Endometrium (tissue), 2 donors: ENCODE measurements around the gene RPS29.
"Not testable (repeated sequence)": the region's sequence is repeated elsewhere in the genome, so short reads cannot be mapped to it uniquely, and the experiment has no call there.

Experiments used
- FAIRE-seq: peaks from 2 replicates; lab custom pipeline; 2012; peaks lifted over from hg19 to GRCh38; lab: Jason Lieb, UNC
- donor health status: control.
- donor health status: control.

Gene RPS29

DNA sequence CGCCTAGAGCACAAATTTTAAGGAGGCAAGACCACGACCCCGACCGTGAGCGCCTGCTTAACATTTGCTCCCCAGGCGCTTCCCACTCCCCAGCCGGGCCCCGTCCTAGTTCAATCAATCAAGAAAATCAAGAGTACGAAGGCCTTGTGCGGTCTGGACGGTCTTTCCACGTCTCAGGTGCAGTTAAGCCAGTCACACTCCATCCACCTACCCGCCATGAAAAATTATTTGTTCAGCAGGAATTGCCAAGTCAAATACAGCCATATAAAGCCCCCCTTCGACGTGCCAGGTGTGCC lies 12.0 kb upstream of the RPS29 start:
- FAIRE-seq, result no peak

DNA sequence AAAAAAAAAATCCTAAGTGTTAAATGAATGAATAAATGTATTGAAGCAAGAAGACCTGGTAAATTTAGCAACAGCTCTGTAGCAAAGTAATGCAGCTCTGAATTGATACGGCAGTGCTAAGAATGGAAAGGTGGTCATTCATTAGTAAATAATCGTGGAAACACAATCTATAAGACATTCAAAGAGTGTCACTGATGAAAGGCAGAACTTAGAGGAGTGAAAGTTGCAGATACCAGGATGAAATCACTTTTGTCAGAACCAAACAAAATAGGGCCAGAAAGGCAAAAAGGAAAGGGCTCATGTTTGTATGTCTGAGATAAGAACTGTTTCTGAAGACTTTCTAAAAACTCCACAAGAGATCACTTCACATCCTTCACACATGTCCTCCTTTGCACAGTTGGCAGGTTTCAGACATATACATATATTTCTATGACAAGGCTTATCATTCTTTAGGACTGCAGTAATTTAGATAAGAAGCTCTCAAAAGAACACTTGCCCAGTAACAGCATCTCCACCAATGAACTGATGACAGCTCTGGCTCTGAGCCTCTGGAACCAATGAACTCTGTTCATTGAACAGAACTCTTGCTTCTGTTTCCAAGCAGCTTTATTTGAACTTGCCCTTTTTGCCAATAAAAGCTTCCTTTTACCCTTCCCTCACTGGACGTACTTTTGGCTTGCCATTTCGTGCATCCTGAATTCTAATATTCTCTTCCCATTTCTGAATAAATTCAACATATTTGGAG lies 8.3 kb upstream of the RPS29 start:
- no peak for FAIRE-seq

DNA sequence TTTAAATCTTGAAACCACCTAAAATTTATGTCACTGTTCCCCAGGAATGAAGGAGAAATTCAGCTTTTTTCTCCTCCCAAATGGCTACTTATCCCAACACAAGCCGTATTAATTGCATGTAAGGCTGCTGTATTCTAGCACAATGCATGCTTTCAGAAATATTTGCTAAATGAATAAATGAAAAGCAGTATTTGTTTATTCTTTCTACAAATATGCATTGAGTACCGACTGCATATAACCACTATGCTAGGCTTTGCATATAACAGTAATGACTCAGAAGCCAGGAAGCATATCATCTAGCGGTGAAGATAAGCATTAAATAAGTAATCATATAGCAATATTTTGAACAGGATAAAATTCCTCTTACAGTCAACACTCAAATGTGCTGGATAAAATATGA lies 6.8 kb upstream of the RPS29 start:
- FAIRE-seq, result no peak

DNA sequence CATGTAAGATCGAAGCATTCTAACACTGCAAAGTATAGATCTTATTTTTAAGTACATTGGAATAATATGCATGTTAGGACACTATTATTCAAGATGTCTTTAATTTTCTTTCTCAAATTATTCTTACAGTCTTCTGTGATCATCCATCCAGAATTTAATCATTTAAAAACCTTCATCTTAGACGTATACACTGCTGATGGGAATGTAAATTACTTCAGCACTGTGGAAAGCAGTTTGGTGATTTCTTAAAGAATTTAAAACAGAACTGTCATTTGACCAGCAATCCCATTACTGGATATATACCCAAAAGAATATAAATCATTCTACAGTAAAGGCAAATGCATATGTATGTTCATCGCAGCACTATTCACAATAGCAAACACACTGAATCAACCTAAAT lies 3.2 kb upstream of the RPS29 start:
- FAIRE-seq, result no peak

DNA sequence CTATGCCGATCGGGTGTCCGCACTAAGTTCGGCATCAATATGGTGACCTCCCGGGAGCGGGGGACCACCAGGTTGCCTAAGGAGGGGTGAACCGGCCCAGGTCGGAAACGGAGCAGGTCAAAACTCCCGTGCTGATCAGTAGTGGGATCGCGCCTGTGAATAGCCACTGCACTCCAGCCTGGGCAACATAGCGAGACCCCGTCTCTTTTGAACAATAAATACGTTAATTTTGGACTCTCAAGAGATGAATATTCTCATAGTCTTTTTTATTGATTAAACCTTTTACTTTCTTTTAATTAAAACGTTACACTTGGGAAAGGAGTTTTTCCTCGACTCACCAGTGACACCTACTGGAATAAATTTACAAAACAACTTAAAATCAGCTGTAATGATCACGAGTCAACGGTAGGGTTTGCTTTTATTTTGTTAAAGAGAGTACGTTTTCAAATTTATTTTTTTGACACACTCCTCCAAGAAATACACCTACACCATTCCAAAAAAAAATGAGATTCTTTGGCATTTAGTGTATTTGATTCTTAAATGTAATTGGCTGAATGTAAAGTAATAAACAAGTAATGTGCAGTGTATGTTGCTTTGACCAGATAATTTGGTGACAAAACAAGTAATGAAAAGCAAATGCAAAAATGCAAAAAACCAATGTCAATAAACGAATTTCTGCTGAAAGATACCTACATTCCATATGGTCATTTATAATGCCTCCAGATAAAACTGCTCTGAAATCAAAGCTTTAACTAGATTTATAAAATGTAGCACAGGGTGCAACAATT lies 687 bp upstream of the RPS29 start:
- peak; percentile 93 for FAIRE-seq

DNA sequence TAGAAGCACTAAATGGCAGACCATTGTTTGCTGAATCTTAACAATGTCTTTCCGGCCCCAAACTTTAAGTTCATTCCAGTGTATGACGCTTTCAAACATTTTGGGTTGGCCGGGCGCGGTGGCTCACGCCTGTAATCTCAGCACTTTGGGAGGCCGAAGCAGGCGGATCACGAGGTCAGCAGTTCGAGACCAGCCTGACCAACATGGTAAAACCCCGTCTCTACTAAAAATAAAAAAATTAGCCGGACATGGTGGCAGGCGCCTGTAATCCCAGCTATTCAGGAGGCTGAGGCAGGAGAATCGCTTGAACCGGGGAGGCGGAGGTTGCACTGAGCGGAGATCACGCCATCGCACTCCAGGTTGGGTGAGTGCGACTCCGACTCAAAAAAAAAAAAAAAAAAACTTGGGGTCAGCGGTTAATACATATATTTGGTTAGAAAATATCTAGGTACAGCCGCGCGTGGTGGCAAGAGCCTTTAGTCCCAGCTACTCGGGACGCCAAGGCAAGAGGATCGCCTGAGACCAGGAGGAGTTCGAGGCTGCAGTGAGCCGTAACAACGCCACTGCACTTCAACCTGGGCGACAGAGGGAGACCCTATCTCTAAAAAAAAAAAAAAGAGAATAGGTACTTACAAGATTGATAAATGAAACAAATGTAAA lies 1.1 kb downstream of the RPS29 start:
- FAIRE-seq, result not testable (repeated sequence)

DNA sequence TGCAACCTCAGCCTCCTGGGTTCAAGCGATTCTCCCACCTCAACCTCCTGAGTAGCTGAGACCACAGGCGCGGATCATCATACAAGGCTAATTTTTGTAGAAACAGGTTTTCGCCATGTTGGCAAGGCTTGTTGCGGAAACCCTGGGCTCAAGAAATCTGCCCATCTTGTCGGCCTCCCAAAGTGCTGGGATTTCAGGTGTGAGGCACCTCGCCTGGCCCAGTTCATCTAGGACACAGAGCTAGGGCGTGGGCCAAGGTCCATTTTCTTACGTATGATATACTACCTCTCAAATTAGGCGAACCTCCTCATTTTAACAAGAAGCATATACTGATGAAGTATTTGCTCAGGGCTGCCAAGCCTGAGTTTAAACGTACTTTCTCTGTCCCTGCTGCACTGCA lies 2.1 kb downstream of the RPS29 start:
- no peak for FAIRE-seq

DNA sequence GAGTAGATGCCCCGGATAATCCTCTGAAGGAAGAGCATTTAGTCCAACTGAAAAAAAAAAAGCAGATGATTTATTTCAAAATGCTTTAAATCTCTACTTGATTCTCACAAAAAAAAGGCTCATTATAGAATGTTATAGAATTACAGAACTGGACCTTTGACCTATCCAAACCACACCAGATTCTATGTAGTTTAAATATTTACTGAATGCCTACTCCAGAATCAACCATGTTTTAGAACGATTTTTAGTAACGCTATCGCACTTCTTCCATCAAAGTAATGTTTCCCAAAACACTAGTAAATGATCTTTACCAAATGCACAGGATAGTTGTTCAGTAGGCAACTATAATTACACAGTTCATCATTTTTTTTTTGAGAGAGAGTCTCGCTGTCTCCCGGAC lies 2.6 kb downstream of the RPS29 start:
- no peak for FAIRE-seq

DNA sequence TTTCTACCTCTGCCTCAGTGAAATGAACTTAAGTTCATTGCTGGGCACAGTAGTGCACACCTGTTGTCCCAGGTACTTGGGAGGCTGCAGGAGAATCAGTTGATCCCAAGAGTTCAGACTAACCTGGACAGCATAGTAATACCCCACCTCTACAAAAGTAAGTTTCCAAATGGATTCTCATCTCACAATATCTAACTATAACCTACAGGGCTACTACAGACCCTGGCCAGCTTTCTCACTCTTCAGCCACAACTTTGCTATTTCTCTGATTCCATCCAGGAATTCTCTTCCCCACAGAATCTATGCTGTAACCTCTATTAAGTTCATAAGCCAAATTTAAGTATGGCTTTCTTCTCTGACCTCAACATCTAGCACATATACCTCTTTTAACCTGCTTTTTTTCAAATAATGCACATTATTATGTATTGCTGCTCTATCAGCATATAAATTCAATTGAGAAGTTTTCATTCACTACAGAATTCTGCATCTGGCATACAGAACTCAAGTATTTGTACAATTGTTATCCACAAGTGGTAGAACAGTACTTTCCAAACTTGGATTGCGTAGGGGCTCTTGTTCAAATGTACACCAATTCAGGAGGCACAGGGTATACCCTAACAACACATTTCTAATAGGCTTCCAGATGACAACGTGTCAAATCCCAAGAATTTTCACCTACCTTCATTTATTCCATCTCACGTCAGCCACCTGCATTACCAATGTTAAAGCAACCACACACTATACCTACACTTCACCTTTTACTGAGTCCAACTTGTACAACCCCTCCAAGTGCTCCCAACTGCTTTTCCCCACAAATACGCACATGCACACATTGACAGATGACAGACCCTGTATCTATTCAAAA lies 3.8 kb downstream of the RPS29 start:
- FAIRE-seq, result no peak

DNA sequence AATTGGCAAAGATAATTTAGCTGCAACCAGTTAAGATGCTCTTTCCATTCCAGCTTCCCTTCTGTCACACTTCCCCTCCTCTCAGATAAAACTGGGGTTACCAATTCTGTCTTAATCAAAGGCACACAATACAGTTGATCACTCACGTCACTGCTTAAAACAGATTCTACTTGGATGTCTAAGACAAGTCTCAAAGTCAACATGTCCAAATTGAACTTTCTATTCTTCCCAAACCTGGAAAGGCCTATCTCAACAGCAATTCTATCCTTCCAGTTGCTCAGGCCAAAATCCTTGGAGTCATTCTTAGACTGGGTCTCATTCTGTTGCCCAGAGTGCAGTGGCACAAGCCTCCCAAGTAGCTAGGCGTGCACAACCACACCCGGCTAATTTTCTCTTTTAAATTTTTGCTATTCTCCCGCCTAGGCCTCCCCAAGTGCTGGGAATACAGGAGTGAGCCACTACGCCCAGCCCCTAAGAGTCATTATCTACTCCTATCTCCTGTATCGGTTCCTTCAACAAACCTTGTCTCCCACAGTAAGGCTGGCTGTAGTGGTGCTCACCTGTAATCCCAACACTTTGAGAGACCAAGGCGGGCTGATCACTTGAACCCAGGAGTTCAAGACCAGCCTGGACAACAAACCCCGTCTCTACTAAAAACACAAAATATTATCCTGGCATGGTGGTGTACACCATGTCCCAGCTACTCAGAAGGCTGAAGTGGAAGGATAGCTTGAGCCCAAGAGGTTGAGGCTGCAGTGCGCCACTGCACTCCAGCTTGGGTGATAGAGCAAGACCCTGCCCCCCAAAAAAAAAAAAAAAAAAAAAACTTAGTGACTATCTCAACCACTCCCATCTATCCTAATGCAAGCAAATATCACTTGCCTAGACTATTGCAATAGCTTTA lies 4.7 kb downstream of the RPS29 start:
- no peak for FAIRE-seq

DNA sequence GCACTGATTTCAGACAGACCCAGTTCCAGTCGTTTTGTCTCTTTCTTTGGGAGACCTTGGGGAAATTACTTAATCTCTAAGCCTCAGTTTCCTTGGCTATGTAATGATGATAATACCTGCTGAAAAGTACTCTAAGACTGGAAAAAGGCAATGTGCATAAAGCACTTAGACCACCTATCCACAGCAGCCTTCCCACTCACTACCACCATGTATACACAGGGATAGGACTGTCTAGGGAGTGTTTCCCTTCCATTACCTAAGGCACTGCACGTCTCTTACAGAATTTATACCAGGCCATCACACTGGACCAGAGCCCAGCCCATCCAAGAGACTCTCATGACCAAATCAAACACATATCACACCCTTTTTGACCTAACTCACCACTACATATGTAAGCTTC lies 6.3 kb downstream of the RPS29 start:
- no peak for FAIRE-seq

DNA sequence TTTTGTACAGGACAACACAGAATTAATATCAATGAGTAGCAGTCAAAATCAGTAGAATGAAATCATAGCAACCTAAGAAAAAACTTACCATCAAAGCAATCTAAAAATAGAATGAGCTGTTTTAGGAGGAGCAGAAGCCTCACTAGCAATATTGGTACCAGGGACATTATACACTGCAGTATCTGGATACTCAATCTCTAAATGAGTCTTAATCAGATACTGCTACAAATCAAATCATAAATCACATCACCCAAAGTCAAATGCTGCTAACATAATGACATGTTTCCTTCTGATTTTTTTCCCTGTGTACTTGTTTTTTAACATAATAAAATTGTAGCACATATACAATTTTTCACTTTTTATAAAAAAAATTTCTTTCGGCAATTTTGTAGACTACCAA lies 8.0 kb downstream of the RPS29 start:
- FAIRE-seq, result no peak

DNA sequence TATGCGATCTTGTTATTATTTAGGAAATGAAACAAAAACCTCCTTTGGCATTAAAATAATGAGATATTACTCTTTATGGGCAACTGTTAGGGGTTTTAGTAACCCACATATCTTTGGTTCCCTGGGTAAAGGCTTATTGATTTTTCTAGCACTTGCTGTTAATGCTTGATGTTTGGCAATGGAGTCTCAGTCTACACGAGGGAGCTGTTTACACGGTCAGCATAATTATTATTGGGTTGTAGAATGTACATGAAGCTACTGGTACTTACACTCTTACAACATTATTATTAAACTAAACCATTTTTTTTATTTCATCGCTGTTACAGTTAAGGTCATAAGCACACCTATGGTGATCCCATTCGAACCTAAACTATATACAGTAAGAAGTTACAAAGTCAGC lies 12.1 kb downstream of the RPS29 start:
- FAIRE-seq, result no peak

DNA sequence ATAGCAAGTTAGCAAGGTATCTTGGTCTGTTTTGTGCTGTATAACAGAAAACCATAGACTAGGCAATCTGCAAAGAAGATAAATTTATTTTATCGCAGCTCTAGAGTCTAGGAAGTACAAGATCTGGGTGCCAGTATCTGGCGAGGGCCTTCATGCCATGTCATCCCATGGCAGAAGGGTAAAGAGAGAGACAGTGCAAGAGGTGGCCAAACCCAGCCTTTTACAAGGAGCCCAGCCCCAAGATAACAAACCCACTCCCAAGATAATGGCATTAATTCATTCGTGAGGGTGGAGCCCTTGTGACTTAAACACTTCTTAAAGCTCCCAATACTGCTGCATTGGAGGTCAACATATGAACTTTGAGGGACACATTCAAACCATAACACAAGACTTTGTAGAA lies 16.9 kb downstream of the RPS29 start:
- FAIRE-seq, result no peak

DNA sequence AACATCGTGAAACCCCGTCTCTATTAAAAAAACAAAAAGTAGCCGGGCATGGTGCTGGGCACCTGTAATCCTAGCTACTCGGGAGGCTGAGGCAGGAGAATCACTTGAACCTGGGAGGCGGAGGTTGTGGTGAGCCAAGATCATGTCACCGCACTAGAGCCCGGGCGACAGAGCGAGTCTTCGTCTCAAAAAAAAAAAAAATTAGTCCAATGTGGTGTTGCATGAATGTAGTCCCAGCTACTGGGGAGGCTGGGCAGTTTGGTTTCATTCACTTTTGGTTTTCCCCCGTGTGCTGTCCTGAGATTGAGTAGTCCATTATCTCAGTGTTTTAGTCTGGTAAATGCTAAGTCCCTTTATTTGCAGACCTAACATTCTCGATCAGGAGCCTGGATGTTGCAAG lies 19.5 kb downstream of the RPS29 start:
- FAIRE-seq, result no peak

DNA sequence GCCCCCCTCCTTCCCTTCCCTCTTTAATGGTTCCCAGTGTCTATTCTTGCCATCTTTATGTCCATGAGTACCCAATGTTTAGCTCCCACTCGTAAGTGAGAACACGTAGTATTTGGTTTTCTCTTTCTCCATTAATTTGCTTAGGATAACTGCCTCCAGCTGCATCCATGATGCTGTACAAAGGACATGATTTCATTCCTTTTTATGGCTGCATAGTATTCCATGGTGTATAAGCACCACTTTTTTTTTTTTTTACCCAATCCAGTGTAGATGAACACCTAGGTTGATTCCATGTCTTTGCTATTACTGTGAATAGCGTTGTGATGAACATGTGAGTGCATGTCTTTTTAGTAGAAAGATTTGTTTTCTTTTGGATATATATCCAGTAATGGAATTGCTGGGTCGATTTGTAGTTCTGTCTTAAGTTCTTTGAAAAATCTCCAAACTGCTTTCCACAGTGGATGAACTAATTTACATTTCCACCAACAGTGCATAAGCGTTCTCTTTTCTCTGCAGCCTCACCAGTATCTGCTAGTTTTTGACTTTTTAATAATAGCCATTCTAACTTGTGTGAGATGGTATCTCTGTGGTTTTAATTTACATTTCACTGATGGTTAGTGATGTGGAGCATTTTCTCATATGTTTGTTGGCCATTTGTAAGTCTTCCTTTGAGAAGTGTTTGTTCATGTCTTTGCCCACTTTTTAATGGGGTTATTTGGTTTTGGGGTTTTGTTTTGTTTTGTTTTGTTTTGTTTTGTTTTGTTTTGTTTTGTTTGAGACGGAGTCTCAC lies 26.0 kb downstream of the RPS29 start:
- FAIRE-seq, result no peak

DNA sequence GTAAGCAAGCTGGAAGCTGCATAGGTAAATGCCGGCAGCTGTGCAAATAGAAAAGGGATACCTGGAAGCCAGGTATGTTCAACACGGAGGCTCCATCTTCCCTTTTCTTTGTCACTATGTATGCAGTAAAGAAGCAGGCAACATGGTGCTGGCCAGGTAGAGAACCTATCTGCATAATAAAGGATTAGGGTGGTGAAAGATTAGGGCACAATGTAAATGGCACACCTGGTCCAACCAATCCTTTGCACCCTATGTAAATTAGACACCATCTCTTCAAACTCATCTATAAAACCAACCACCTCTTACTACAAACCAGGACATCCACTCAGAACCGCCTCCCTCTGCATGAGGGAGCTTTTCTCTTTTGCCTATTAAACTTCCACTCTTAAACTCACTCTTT lies 32.3 kb downstream of the RPS29 start:
- no peak for FAIRE-seq

DNA sequence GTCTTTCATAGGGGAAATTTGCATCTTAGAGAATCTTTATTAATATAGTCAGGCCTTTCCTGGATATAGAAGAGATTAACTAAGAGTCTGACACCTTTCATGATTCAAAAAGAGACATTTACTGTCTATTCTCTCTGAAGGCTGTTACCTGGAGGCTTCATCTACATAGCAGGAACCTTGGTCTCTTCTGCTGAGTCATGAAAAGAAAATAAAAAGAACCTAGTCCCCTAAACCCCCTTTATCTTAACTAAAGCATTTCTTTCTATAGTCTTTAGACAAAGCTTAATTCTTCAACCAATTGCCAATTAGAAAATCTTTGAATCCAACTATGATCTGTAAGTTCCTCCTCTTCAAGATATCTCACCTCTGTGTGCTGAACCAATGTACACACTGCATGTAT lies 33.1 kb downstream of the RPS29 start:
- FAIRE-seq, result no peak

DNA sequence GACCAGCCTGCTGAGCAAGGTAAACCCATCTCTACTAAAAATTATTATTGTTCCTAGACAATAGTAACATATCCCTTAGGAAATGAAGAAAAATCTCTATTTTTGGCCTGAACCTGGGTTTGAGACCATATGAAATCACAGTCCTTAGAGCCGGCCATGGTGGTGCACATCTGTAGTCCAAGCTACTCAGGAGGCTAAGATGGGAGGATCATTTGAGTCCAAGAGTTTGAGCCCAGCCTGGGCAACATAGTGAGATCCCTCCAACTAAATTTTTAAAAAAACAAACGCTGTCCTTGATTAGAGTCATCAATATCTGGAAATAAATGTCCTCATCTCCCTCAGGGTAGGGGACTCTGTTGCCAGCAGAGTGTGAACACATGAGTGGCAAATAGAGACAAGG lies 34.6 kb downstream of the RPS29 start:
- FAIRE-seq, result no peak

DNA sequence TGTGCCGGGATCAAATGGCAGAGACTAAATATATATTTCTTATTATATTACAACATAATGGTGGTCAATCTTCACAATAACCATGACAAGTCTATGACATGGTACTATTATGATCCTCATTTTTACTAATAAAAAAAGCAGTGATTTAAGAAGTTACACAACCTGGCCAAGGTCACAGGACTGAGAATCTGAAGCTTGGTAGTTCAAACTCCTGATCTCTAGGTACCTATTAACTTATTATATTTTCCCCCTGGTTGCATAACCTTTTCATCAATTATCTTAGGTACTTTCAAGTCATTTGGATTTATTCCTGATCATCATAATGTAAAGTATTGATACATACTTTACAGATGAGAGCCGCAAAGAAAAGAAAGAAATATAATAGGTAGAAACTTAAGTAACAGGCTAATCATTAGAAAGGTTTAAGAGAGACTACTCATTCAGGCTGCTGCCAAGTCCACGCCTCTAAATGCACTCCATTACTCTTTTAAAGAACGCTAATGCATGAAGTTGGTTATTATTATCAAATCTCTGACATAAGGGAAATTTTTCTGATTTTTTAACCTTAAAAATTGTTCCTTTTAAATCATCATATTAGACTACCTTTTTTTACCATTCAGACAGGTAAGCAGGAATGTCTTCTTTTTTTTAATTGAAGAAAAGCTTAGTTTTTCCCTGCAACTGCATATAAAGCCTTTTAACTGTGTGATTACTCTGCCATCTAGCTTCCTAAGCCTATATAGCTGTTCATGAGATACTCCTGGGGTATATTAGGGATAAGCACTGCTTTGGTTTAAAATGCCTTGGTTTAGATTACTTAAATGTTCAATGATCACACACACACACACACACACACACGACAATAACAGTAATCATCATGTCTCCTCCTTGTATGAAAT lies 35.6 kb downstream of the RPS29 start:
- FAIRE-seq, result no peak
